ENCODE data around the gene DISC1. TPM values are rescaled to one million over a fixed set of nuclear protein-coding genes. Genes with fewer than 3 reads are reported as not detected.

DISC1 gene
- total RNA-seq, 4 donors from 2014 or later = 7.1 to 33.4 (median 14.9) TPM

DNA sequence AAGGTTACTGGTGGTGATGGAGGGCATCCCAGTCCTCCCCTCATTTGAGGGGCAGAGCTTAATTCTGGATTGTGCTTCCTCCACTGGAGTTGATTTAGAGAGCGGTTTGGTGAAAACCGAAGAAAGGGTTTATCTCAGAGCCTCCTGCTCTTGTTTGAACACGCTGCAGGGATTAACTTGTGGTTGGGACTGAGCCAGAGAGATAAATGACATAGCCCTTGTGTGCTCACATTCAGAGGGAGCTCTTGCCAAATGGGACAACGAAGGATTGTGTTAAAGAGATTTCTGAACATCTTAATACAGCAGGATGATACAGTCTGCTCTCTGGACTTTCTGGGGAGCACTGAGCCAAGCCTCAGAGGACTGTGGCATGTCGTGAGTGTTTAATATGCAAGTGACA, 308.2 kb downstream of the DISC1 start:
- Histone ChIP-seq H3K4me3 (no peak overlapping the region), H3K4me1 (peaks cover 0 to 3% of the 10 kb centered on the region in 2 donors), H3K27me3 (no peaks in the 10 kb centered on the region), H3K27ac (no peak overlapping the region), H3K9me3 (peaks cover 0 to 5% of the 10 kb centered on the region in 2 donors), H3K36me3 (no peaks in the 10 kb centered on the region)
- TF ChIP-seq, protein P1, sequence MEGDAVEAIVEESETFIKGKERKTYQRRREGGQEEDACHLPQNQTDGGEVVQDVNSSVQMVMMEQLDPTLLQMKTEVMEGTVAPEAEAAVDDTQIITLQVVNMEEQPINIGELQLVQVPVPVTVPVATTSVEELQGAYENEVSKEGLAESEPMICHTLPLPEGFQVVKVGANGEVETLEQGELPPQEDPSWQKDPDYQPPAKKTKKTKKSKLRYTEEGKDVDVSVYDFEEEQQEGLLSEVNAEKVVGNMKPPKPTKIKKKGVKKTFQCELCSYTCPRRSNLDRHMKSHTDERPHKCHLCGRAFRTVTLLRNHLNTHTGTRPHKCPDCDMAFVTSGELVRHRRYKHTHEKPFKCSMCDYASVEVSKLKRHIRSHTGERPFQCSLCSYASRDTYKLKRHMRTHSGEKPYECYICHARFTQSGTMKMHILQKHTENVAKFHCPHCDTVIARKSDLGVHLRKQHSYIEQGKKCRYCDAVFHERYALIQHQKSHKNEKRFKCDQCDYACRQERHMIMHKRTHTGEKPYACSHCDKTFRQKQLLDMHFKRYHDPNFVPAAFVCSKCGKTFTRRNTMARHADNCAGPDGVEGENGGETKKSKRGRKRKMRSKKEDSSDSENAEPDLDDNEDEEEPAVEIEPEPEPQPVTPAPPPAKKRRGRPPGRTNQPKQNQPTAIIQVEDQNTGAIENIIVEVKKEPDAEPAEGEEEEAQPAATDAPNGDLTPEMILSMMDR (IDR thresholded peaks at IDR 0.05) = no peak
- TF ChIP-seq POLR2A (IDR thresholded peaks at IDR 0.05) = no peak
- DNase-seq = no peak
- intact Hi-C loops (cut with DNase I; ENCODE audit: low total_unique reads) = no loop called here

- DNase-seq = no peak
- Histone ChIP-seq H3K9me3 (peaks cover 0 to 5% of the 10 kb centered on the region in 2 donors), H3K27me3 (no peaks in the 10 kb centered on the region), H3K4me3 (no peak overlapping the region), H3K36me3 (no peaks in the 10 kb centered on the region), H3K27ac (no peak overlapping the region), H3K4me1 (peaks cover 0 to 3% of the 10 kb centered on the region in 2 donors)
- intact Hi-C loops (cut with DNase I; ENCODE audit: low total_unique reads) = no loop called here
- no peak for TF ChIP-seq POLR2A (IDR thresholded peaks at IDR 0.05)
- TF ChIP-seq, protein P1 (IDR thresholded peaks at IDR 0.05) = no peak
Observed at GRCh38 chr1:231935856-231936255, 309.3 kb downstream of the DISC1 start.

DNA sequence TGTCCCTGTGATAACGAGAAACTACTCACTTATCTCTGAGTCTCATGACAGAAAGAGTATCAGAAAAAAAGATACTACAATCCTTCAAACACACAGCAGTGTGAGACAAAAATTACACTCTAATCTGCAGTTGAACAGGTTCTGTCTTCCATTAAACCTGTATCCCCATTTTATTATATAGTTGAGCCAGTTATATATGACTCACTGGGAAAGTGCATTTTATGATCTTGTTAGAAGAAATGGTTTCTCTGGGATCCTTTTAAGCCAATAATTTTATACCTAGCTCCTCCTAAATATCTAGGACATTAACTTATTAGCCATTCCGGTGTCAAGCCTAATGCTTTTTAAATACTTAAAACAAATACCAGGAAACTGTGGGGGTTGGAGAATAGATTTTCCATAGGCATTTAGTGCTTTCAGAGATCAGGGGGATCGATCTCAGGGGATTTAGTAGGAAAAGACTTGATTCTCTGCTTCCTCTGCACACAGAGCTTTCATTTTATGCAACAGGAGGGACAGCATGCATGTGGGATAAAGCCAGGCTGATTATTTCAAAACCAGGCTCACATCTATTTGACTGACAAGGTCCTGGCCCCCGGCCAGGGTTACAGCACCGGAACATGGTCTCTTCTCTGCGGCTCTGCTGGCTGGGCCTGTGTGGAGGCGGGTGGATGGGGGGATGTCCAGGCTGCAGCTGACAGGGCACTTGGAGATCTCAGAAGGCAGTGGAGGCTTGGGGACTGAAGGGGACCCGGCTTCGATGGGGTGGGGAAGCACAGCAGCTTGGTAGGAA, 310.6 kb downstream of the DISC1 start:
- peak in 1 of 2 donors; percentile 17 for DNase-seq
- H3K4me3 ChIP-seq = no peak overlapping the region
- no peaks in the 10 kb centered on the region for H3K36me3 ChIP-seq
- H3K4me1 ChIP-seq = peaks cover 0 to 3% of the 10 kb centered on the region in 2 donors
- no peak overlapping the region for H3K27ac ChIP-seq
- H3K9me3 ChIP-seq = no peaks in the 10 kb centered on the region
- no peaks in the 10 kb centered on the region for H3K27me3 ChIP-seq
- TF ChIP-seq POLR2A (IDR thresholded peaks at IDR 0.05) = no peak
- TF ChIP-seq, protein P1 (IDR thresholded peaks at IDR 0.05) = no peak
- intact Hi-C loops (cut with DNase I; ENCODE audit: low total_unique reads) = no loop called here

DNA sequence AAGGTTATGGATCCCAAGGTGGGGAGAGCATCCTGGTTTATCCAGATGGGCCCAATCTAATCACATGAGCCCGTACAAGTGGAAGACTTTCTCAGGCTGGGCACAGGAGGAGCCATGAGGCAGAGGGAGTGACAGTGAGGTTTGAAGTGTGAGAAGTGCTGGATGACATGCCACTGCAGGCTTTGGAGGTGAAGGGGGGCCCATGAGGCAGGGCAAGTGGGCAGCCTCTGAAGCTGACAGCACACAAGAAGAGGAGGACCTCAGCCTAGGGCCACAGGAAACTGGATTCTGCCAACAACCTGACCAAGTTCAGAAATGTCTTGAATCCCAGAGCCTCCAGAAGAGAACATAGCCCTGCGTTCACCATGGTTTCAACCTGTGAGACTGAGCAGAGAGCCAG, 311.6 kb downstream of the DISC1 start:
- no peak for TF ChIP-seq POLR2A (IDR thresholded peaks at IDR 0.05)
- TF ChIP-seq, protein P1 (IDR thresholded peaks at IDR 0.05) = no peak
- intact Hi-C loops (cut with DNase I; ENCODE audit: low total_unique reads) = no loop called here

DNA sequence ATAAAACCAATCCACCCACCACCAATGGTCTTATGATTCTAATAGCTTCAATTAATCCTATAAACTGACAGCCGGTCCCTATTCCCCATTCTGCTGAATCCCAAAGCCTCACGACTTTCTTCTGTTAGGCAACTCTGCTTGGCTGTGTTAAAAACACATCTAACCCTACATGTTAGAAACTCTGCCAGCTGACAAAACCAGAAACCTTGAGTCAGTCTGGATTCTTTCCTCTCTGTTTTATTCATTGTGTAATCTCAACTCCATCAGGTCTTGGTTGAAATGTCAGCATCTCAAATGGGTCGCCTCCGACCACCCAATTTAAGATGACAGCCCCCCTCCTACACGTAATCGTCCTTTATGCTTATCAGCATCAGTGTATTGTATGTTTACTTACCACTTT, 312.1 kb downstream of the DISC1 start:
- peaks cover 0 to 3% of the 10 kb centered on the region in 2 donors for H3K4me1 ChIP-seq
- no peak overlapping the region for H3K4me3 ChIP-seq
- H3K27ac ChIP-seq = no peak overlapping the region
- intact Hi-C loops (cut with DNase I; ENCODE audit: low total_unique reads) = no loop called here
- no peak for DNase-seq
- no peaks in the 10 kb centered on the region for H3K27me3 ChIP-seq
- TF ChIP-seq, protein P1 (IDR thresholded peaks at IDR 0.05) = no peak
- TF ChIP-seq POLR2A (IDR thresholded peaks at IDR 0.05) = no peak
- H3K9me3 ChIP-seq = no peaks in the 10 kb centered on the region
- H3K36me3 ChIP-seq = no peaks in the 10 kb centered on the region

More for the DNA sequence above, 311.6 kb downstream of the DISC1 start:
- Histone ChIP-seq H3K27ac (no peak overlapping the region), H3K4me3 (no peak overlapping the region), H3K9me3 (no peaks in the 10 kb centered on the region), H3K36me3 (no peaks in the 10 kb centered on the region), H3K4me1 (peaks cover 0 to 3% of the 10 kb centered on the region in 2 donors), H3K27me3 (no peaks in the 10 kb centered on the region)
- DNase-seq = no peak

All from uterus (tissue), 4 donors.